ENCODE measurements around the gene PSME3IP1.
A peak's percentile ranks its signal among the peaks of the same experiment; 100 is the strongest.

The PSME3IP1 gene

DNA sequence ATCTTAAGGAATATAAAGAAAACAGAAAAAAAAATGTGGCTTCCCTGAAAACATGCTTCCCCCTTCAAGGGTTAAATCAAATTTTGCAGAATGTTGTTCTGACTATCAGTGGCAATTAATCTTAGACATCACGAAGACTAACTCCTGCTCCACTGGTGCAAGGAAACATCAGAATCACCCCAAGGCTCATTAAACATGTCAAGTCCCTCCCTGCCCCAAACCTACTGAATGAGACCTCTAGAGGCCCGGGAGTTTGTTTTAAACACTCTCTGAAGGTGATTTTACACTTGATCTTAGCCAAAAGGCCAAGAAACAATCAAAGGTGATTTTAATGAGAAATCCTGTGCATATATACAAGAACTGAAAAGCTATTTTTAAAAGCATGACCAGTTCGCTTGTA is 18.3 kb downstream of the PSME3IP1 start:
- DNase-seq (ENCODE audit: low spot score), result no peak

DNA sequence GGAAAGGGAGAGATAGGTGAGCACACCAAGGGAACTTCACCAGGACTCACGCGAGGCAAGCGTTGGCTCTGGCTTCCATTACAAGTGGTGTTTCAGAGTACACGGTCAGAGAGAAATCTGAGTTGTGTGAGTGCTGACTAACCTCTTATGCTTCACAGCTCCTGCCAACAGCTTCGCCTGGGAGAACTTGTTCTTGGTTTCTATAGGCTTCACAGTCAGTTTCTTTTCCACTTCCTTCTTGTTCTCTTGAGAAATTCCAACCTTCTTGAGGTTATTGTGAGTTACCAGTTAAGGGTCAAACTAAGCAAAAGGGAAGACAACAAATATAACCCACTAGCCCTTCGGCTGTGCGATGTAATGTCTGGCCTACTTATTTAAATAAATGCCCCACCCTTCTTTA is 18.9 kb downstream of the PSME3IP1 start:
- no peak for DNase-seq (ENCODE audit: low spot score)

GRCh38 chr16:57166451-57166850 is 19.4 kb downstream of the PSME3IP1 start:
- no peak for DNase-seq (ENCODE audit: low spot score)

GRCh38 chr16:57165938-57166337 is 19.9 kb downstream of the PSME3IP1 start:
- no peak for DNase-seq (ENCODE audit: low spot score)

- no peak for DNase-seq (ENCODE audit: low spot score)
Measured at GRCh38 chr16:57165483-57165882, 20.4 kb downstream of the PSME3IP1 start.

DNA sequence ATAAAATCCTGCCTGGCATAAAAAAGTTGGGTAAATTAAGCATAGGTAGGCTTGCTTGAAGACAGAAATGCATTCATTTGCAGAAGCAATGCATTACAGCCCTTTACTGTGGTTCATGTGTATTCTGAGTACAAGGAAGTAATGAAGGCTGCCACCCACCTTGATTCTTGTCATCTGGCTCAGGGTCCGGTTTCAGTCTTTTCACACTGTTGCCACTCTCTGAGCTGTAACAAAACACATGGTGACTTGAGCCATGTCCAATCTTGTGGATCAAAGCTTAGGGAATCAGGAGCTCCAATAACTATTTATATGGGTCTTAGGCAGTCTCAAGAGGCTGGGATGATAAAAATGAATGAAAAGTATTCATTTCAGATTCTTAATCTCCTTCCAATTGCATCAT is 22.0 kb downstream of the PSME3IP1 start:
- DNase-seq (ENCODE audit: low spot score), result no peak

DNA sequence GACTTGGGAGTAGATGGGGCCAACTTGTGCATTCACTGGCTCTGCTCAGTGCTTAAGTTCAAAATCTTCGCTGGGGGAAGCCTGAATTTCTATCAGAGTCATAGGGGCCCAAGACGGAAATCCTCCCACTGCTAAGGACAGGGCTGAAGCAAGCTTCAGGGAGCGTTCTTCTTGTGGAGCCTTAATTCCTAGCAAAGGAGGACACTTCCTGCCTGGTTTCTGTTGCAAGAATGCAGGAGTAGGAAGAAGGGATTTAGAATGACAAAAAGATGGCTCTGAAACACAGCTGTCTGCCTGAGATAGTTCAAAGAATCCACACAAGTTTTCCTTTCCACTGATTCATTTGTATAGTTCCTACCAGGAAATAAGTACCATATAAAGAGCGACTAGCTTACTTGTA is 26.4 kb downstream of the PSME3IP1 start:
- DNase-seq (ENCODE audit: low spot score), result no peak

DNA sequence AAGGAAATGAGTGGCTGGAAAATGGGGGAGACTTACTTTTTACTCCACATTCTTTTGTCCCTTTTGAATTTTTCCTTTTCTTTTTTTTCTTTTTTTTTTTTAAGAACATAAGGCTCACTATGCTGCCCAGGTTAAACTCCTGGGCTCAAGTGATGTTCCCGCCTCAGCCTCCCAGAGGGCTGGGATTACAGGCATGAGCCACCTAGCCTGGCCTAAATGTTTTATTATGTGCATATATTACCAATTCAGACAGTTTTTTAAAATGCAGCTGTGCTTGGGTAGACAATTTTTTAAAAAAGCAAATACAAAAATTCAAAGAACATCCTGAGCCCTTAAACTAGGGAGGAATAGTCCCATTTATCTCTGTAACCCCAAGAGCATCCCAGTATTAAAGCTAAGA is 28.3 kb downstream of the PSME3IP1 start:
- DNase-seq (ENCODE audit: low spot score), result no peak

DNA sequence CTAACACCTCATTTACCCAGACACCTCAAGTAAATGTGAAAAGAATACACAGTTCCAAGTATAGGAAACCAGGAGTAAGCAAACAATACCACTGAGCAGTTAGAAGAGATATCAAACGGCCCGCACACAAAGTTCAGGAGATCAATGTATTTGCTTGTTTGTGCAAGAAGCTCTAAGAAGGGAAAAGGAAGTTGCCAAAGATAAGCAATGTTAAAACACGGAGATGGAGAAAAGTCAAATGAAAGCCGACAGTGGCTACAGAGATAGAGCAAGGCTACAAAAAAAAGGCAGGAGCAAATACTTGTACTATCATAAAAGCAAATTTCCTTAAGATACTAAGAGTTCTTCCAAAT is 29.5 kb downstream of the PSME3IP1 start:
- no peak for DNase-seq (ENCODE audit: low spot score)

GRCh38 chr16:57155702-57156350 is 30.0 kb downstream of the PSME3IP1 start:
- DNase-seq (ENCODE audit: low spot score), result no peak

DNA sequence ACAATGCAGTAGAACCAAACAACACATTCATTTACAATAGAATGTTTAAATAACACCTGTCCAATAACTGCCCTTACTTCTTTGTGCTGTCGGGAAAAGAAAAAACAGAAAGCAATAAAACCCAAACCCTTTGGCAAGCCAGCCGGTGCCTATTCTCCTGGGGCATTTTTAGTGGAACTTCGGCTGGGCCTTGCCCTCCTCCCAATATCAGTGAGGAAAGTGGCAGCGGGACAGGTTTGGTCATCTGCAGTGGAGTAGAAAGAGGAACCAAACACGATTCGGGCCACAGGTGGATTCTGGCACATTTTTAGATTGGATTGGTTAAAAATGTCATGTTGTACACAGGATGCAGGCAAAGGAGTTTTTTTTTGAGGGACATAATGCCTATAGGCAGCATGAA is 32.0 kb downstream of the PSME3IP1 start:
- DNase-seq (ENCODE audit: low spot score), result no peak

DNA sequence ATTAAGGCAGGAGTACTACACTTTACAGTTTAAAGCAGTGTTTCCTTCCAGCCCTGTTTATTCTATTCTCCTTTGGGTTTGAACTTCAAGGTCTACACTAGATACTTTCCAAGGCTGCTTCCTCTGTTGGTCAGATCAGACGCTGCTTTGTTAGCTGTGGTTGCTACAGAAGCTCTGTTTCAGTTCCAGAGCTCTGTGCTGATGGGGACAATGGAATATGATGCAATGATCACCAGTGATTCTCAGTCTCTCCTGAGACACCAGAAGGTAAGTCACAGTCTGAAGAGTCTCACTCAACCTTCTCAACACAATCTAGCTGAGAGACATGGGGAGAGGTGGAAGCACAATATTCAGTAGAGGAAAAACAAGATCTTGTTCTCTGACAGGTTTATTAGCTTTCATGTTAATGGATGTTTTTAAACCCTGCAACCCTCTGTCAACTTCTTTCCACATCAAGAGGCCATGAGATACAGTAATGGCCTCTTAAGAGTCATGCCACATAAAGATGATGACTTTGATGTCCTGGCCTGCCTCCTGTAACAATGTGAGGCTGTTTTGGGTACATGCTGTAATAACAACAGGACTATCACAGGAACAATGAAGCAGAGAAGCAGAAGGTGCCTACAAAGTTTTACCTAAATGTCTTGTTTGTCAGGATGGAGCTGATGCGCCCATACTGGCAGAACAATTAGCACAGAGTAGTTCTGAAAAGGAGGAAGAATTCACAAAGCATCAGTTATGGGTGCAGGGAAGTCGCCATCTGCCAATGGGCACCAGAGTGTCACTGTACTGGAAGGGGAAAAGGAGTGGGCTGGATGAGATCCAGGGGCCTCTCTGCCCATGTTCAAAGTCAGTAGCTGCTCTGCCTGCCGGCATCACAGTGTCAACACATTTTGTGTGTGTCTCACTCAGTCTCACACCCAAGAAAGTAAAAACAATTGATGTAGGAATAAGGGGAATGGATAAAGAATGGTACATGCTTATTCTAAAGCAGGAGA is 33.4 kb downstream of the PSME3IP1 start:
- DNase-seq (ENCODE audit: low spot score), result no peak

- no peak for DNase-seq (ENCODE audit: low spot score)
Measured at GRCh38 chr16:57151369-57151768, 34.5 kb downstream of the PSME3IP1 start.

GRCh38 chr16:57150682-57151330 is 35.0 kb downstream of the PSME3IP1 start:
- no peak for DNase-seq (ENCODE audit: low spot score)

DNA sequence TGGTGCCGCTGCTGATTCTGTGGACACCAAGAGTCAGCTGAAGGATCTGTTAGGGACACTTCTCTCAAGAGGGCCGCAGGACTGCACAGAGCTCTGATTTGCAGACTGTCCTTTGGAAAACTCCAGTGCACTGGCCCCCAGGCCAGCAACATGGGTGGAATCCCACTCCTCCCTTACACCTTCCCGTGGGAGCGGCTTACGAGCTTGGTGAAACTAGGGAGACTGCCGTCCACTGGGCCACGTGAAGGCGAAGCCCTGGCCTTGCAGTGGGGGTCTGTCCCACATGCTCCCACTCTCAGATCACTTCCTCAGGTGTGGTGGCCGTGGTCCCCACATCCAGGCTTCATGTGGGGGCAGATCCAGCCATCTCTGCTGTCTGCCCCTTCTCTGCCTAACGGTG is 36.4 kb downstream of the PSME3IP1 start:
- DNase-seq (ENCODE audit: low spot score), result no peak

DNA sequence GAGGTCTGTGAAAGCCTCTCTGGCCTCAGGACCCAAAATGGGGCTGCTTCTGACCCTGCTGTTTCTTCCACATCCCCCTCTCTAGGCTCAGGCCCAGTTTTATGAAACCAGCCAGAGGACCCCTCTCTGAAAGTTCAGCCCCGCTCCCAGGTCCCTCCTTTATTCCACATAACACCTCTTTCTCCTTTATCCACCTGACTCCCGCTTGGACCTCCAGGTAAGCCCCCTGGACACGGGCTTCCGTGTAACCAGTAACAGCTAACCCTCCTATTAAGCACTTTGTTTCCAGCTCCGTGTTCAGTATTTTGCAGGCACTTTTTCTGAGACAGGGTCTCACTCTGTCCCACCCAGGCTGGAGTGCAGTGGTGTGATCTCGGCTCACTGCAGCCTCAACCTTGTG is 37.4 kb downstream of the PSME3IP1 start:
- DNase-seq (ENCODE audit: low spot score), result no peak

- no peak for DNase-seq (ENCODE audit: low spot score)
Measured at GRCh38 chr16:57147381-57148221, 38.2 kb downstream of the PSME3IP1 start.

DNA sequence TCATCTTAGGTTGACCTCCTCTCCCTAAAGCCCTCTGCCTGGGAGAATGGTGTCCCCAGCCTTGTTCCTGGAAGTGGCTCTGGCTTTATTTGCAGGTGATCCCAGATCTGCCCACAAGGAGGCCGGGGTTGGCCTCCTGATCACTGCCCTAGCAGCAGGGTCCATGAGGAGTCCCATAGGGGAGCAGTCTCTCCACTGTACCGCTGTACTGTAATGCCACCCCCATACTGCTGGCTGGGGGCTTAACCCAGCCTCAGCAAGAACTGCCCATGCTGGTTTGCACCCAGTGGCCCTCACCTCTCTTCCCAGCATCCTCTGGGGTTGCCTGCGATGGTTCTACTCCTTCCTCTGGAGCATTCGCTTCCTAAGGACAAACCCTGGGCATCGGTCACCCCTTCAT is 39.1 kb downstream of the PSME3IP1 start:
- DNase-seq (ENCODE audit: low spot score), result peak; percentile 61

DNA sequence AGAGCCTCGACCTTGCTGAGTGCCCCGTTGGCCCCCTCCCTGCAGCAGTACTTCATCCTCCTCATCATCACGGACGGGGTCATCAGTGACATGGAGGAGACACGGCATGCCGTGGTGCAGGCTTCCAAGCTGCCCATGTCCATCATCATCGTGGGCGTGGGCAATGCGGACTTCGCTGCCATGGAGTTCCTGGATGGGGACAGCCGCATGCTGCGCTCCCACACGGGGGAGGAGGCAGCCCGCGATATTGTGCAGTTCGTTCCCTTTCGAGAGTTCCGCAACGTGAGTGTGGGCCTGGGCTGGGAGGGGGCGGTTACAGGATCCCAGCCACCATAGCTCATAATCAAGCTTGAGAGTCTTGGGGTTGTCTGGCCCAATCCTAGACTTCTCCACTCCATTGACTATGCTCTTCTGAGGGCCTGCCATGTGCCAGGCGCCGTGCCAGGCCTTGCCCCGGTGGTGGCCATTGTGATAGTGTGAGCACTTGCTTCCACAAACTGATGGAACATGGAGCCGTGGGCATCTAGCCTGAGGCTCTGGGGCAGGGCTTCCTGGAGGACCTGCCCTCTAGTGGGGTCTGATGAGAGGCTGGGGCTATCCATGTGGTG is 39.7 kb downstream of the PSME3IP1 start:
- no peak for DNase-seq (ENCODE audit: low spot score)

DNA sequence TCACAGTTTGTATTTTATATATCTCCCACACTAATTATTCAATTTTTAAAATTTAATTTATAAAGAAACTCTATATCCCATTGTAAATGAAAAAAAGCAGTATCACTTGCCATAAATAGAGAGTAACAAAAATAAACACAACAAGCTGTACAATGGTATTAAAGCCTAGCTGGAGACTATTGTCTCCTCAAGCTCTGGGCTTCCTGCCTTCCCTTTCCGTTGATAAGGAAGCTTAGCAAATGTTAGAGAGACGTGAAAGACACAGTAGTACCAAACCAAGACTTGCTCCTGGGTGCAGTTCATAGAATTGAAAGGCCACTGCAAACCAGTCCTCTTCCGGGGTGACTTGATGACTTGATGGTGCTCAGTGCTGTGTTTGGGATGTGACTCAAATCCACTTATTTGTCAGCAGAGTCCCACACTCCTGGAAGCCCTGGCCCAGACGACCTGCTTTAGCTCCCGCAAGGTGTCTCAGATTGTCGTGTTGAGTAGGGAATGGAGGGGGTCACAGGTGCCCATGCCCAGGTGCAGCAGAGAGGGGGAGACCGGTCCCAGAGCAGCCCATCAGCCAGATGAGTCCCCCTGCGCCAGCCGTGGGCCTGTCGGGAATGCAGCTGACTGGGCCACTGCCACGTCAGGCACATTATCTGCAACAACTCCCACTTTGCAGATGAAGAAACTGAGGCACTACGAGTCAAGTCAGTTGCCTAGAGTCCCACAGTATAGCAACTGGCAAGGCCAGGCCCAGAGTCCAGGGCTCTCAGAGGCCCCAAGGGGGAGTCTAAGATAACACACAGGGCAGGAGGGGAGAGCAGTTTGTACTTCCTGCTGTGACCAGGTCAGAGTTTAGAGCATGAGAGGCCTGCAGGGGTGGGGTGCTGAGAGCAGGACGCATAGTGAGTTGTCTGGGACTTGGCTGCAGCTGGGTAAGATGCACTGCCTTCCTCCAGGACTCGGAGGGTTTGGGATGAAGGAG is 40.5 kb downstream of the PSME3IP1 start:
- DNase-seq (ENCODE audit: low spot score), result no peak
